ENCODE measurements around the gene APOC1. TPM values are rescaled to one million over a fixed set of nuclear protein-coding genes. Genes with fewer than 3 reads are reported as not detected.
A peak's percentile ranks its signal among the peaks of the same experiment; 100 is the strongest.
"Not testable (repeated sequence)": the region's sequence is repeated elsewhere in the genome, so short reads cannot be mapped to it uniquely, and the experiment has no call there.

The APOC1 gene
- total RNA-seq, 2 experiments from 2014 or later = 1.9 TPM; not detected in 1

- Mint-ChIP-seq H3K4me1 (peaks cover 18% of the 10 kb centered on the region), H3K4me3 (no peak overlapping the region), H3K9me3 (ENCODE audit: low read depth) (no peaks in the 10 kb centered on the region), H3K27ac (no peak overlapping the region), H3K27me3 (peaks cover 42% of the 10 kb centered on the region), H3K36me3 (no peaks in the 10 kb centered on the region)
- DNase-seq (no peak), ATAC-seq (no peak)
- CTCF ChIA-PET = interaction anchor here (0.8 kb wide), 1 partner anchor 11 kb away, joined by 3 read pairs; no protein-coding TSS in a partner anchor
Measured at GRCh38 chr19:44909775-44910174, 4.6 kb upstream of the APOC1 start.

GRCh38 chr19:44911896-44912295 is 2.5 kb upstream of the APOC1 start:
- H3K4me3 Mint-ChIP-seq; H3K36me3 Mint-ChIP-seq; H3K9me3 Mint-ChIP-seq (ENCODE audit: low read depth); DNase-seq; ATAC-seq; H3K27ac Mint-ChIP-seq: not testable (repeated sequence)
- CTCF ChIA-PET = interaction anchor here (1.1 kb wide), 1 partner anchor 43 kb away, joined by 3 read pairs; the partner anchor contains the start of gene CLPTM1
- H3K4me1 Mint-ChIP-seq = peaks cover 14% of the 10 kb centered on the region
- peaks cover 27% of the 10 kb centered on the region for H3K27me3 Mint-ChIP-seq

GRCh38 chr19:44912854-44913253 is 1.6 kb upstream of the APOC1 start:
- Mint-ChIP-seq H3K27me3 (peaks cover 26% of the 10 kb centered on the region), H3K36me3 (no peaks in the 10 kb centered on the region)

GRCh38 chr19:44913512-44914432 is 636 bp upstream of the APOC1 start:
- not testable (repeated sequence) for H3K36me3 Mint-ChIP-seq; H3K9me3 Mint-ChIP-seq (ENCODE audit: low read depth); H3K27ac Mint-ChIP-seq; DNase-seq; ATAC-seq
- H3K27me3 Mint-ChIP-seq = peaks cover 26% of the 10 kb centered on the region
- peaks cover 14% of the 10 kb centered on the region for H3K4me1 Mint-ChIP-seq
- peak overlapping the region; percentile 83 for H3K4me3 Mint-ChIP-seq
- CTCF ChIA-PET = interaction anchor here (1.6 kb wide), 1 partner anchor 10 kb away, joined by 3 read pairs; no protein-coding TSS in a partner anchor

More at GRCh38 chr19:44912854-44913253, 1.6 kb upstream of the APOC1 start:
- no peak overlapping the region for H3K4me3 Mint-ChIP-seq
- H3K27ac Mint-ChIP-seq = no peak overlapping the region
- ATAC-seq = no peak
- CTCF ChIA-PET = interaction anchor here (1.6 kb wide), 1 partner anchor 9 kb away, joined by 3 read pairs; no protein-coding TSS in a partner anchor
- H3K4me1 Mint-ChIP-seq = peaks cover 14% of the 10 kb centered on the region
- H3K9me3 Mint-ChIP-seq (ENCODE audit: low read depth) = no peaks in the 10 kb centered on the region
- no peak for DNase-seq

- Mint-ChIP-seq H3K4me3 (no peak overlapping the region), H3K36me3 (no peaks in the 10 kb centered on the region), H3K4me1 (peaks cover 5% of the 10 kb centered on the region), H3K9me3 (ENCODE audit: low read depth) (no peaks in the 10 kb centered on the region), H3K27ac (no peak overlapping the region), H3K27me3 (peaks cover 19% of the 10 kb centered on the region)
- DNase-seq (no peak), ATAC-seq (no peak)
- CTCF ChIA-PET = no interaction called here
Measured at GRCh38 chr19:44924243-44924725, 9.9 kb downstream of the APOC1 start.

GRCh38 chr19:44925114-44925891 is 10.9 kb downstream of the APOC1 start:
- Mint-ChIP-seq H3K36me3 (no peaks in the 10 kb centered on the region), H3K27ac (no peak overlapping the region), H3K9me3 (ENCODE audit: low read depth) (no peaks in the 10 kb centered on the region), H3K27me3 (peaks cover 19% of the 10 kb centered on the region), H3K4me3 (no peak overlapping the region), H3K4me1 (peaks cover 5% of the 10 kb centered on the region)
- ATAC-seq (no peak), DNase-seq (no peak)
- CTCF ChIA-PET = interaction anchor here (1.1 kb wide), 1 partner anchor 21 kb away, joined by 3 read pairs; no protein-coding TSS in a partner anchor

- H3K27me3 Mint-ChIP-seq = peaks cover 19% of the 10 kb centered on the region
- DNase-seq; H3K27ac Mint-ChIP-seq; H3K9me3 Mint-ChIP-seq (ENCODE audit: low read depth); H3K4me3 Mint-ChIP-seq; H3K36me3 Mint-ChIP-seq; H3K4me1 Mint-ChIP-seq; CTCF ChIA-PET: not testable (repeated sequence)
- peak; percentile 29 for ATAC-seq
Measured at GRCh38 chr19:44926245-44927077, 12.1 kb downstream of the APOC1 start.

- ATAC-seq (no peak), DNase-seq (no peak)
- Mint-ChIP-seq H3K27me3 (peaks cover 19% of the 10 kb centered on the region), H3K27ac (no peak overlapping the region), H3K4me3 (no peak overlapping the region), H3K9me3 (ENCODE audit: low read depth) (no peaks in the 10 kb centered on the region), H3K36me3 (no peaks in the 10 kb centered on the region), H3K4me1 (peaks cover 5% of the 10 kb centered on the region)
- CTCF ChIA-PET = no interaction called here
Measured at GRCh38 chr19:44927746-44928145, 13.3 kb downstream of the APOC1 start.

GRCh38 chr19:44930088-44930487 is 15.7 kb downstream of the APOC1 start:
- Mint-ChIP-seq H3K27me3 (peaks cover 20% of the 10 kb centered on the region), H3K4me3 (no peak overlapping the region), H3K36me3 (no peaks in the 10 kb centered on the region), H3K9me3 (ENCODE audit: low read depth) (no peaks in the 10 kb centered on the region), H3K4me1 (peaks cover 5% of the 10 kb centered on the region), H3K27ac (no peak overlapping the region)
- no peak for DNase-seq
- CTCF ChIA-PET = no interaction called here
- ATAC-seq = no peak

- Mint-ChIP-seq H3K36me3 (no peaks in the 10 kb centered on the region), H3K9me3 (ENCODE audit: low read depth) (no peaks in the 10 kb centered on the region), H3K27me3 (peaks cover 7% of the 10 kb centered on the region), H3K27ac (no peak overlapping the region), H3K4me3 (no peak overlapping the region), H3K4me1 (peaks cover 4% of the 10 kb centered on the region)
- no peak for DNase-seq
- CTCF ChIA-PET = interaction anchor here (0.6 kb wide), 1 partner anchor 379 kb away, joined by 3 read pairs; no protein-coding TSS in a partner anchor
- no peak for ATAC-seq
Measured at GRCh38 chr19:44931541-44931940, 17.1 kb downstream of the APOC1 start.

GRCh38 chr19:44939668-44940067 is 25.3 kb downstream of the APOC1 start:
- no peak for DNase-seq
- CTCF ChIA-PET = no interaction called here
- H3K27me3 Mint-ChIP-seq = no peaks in the 10 kb centered on the region
- H3K4me3 Mint-ChIP-seq = no peak overlapping the region
- H3K9me3 Mint-ChIP-seq (ENCODE audit: low read depth) = no peaks in the 10 kb centered on the region
- H3K27ac Mint-ChIP-seq = no peak overlapping the region
- H3K4me1 Mint-ChIP-seq = no peaks in the 10 kb centered on the region
- ATAC-seq = no peak
- H3K36me3 Mint-ChIP-seq = no peaks in the 10 kb centered on the region

- no peak for DNase-seq
- no peaks in the 10 kb centered on the region for H3K27me3 Mint-ChIP-seq
- H3K9me3 Mint-ChIP-seq (ENCODE audit: low read depth) = no peaks in the 10 kb centered on the region
- no peak within 1 kb of the TSS for H3K4me3 Mint-ChIP-seq
- CTCF ChIA-PET = no interaction called here
- H3K36me3 Mint-ChIP-seq = no peaks in the 10 kb centered on the region
- H3K4me1 Mint-ChIP-seq = peaks cover 2% of the 10 kb centered on the region
- ATAC-seq = no peak
- no peak within 1 kb of the TSS for H3K27ac Mint-ChIP-seq
Measured at GRCh38 chr19:44942067-44942571, 27.7 kb downstream of the APOC1 start, which contains the start of gene APOC4. Gene APOC4, plus strand, starts transcription at chr19:44942237. Its CDS starts 41 bp downstream, at chr19:44942278.

Data from activated CD8-positive, alpha-beta memory T cell treated with anti-CD3 and anti-CD28 coated beads, Interleukin-2, amount 10 ng/mL, durations not matched to agents 7 days and 5 days (primary cell).